Activated naive CD4-positive, alpha-beta T cell treated with Interleukin-2 at 50 U/mL for 16 hours (primary cell): Measurements from ENCODE around the gene USP40.

ENCODE experiments used
- DNase-seq: peaks from one replicate; pipeline ENCODE4 v3.0.0-alpha.2; 2020

The USP40 gene

GRCh38 chr2:233474308-233475160, 92.0 kb downstream of the USP40 start:
- DNase-seq, result no peak

- no peak for DNase-seq
Measured at GRCh38 chr2:233473878-233474277, 92.7 kb downstream of the USP40 start.

- no peak for DNase-seq
Measured at GRCh38 chr2:233473386-233473791, 93.2 kb downstream of the USP40 start.

GRCh38 chr2:233471291-233472035, 95.1 kb downstream of the USP40 start:
- no peak for DNase-seq

GRCh38 chr2:233470839-233471238, 95.7 kb downstream of the USP40 start:
- no peak for DNase-seq

- no peak for DNase-seq
Measured at GRCh38 chr2:233470011-233470687, 96.4 kb downstream of the USP40 start.

- DNase-seq, result no peak
Measured at GRCh38 chr2:233469261-233470010, 97.1 kb downstream of the USP40 start.

GRCh38 chr2:233468741-233469110, 97.9 kb downstream of the USP40 start:
- no peak for DNase-seq

GRCh38 chr2:233468047-233468740, 98.4 kb downstream of the USP40 start:
- no peak for DNase-seq

- no peak for DNase-seq
Measured at GRCh38 chr2:233466991-233467603, 99.5 kb downstream of the USP40 start.

GRCh38 chr2:233464531-233465240, 101.9 kb downstream of the USP40 start:
- no peak for DNase-seq

- no peak for DNase-seq
Measured at GRCh38 chr2:233464056-233464455, 102.5 kb downstream of the USP40 start.

- no peak for DNase-seq
Measured at GRCh38 chr2:233463586-233463985, 103.0 kb downstream of the USP40 start.

GRCh38 chr2:233462826-233463470, 103.6 kb downstream of the USP40 start:
- no peak for DNase-seq

- no peak for DNase-seq
Measured at GRCh38 chr2:233462202-233462785, 104.3 kb downstream of the USP40 start.

- no peak for DNase-seq
Measured at GRCh38 chr2:233461481-233461891, 105.1 kb downstream of the USP40 start.

GRCh38 chr2:233460726-233461441, 105.7 kb downstream of the USP40 start:
- DNase-seq, result no peak

GRCh38 chr2:233459426-233459825, 107.2 kb downstream of the USP40 start:
- DNase-seq, result no peak

- no peak for DNase-seq
Measured at GRCh38 chr2:233458826-233459225, 107.8 kb downstream of the USP40 start.
